ENCODE results near the gene ZNF563.
"Not testable (repeated sequence)": the region's sequence is repeated elsewhere in the genome, so short reads cannot be mapped to it uniquely, and the experiment has no call there.

The ZNF563 gene

GRCh38 chr19:12364391-12365235 is 31.2 kb upstream of the ZNF563 start:
- no peak for TF ChIP-seq CTCF (IDR thresholded peaks at IDR 0.05; ENCODE audit: insufficient read depth, low read depth, low read length, missing control alignments)
- H3K4me3 ChIP-seq (ENCODE audit: low read length): peak overlapping the region; percentile 67
- peak; percentile 7 for DNase-seq (ENCODE audit: low read depth)

- not testable (repeated sequence) for H3K4me3 ChIP-seq (ENCODE audit: low read length); DNase-seq (ENCODE audit: low read depth)
Measured at GRCh38 chr19:12362236-12362635, 28.8 kb upstream of the ZNF563 start.

DNA sequence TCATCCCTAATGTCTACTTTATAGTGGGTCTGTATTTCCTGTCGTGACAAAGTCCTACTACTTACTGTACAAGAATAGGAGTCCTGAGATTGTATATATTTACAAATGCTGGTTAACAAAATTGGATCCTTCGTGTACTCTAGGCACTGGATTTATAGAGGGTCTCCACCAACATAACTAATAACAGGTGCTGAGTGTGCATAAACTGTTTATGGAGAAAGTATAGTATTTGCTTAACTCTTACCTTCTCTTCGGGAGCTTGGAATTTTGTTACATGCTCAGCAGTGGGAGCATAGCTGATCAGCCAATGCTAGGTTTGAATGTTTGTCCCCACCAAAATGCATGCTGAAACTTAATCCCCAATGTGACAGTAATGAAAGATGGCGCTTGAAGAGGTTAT is 19.9 kb upstream of the ZNF563 start:
- no peak overlapping the region for H3K4me3 ChIP-seq (ENCODE audit: low read length)
- no peak for DNase-seq (ENCODE audit: low read depth)
- TF ChIP-seq CTCF (IDR thresholded peaks at IDR 0.05; ENCODE audit: insufficient read depth, low read depth, low read length, missing control alignments): no peak

GRCh38 chr19:12350890-12351197 is 17.4 kb upstream of the ZNF563 start:
- no peak for DNase-seq (ENCODE audit: low read depth)
- TF ChIP-seq CTCF (IDR thresholded peaks at IDR 0.05; ENCODE audit: insufficient read depth, low read depth, low read length, missing control alignments): no peak
- H3K4me3 ChIP-seq (ENCODE audit: low read length): no peak overlapping the region

DNA sequence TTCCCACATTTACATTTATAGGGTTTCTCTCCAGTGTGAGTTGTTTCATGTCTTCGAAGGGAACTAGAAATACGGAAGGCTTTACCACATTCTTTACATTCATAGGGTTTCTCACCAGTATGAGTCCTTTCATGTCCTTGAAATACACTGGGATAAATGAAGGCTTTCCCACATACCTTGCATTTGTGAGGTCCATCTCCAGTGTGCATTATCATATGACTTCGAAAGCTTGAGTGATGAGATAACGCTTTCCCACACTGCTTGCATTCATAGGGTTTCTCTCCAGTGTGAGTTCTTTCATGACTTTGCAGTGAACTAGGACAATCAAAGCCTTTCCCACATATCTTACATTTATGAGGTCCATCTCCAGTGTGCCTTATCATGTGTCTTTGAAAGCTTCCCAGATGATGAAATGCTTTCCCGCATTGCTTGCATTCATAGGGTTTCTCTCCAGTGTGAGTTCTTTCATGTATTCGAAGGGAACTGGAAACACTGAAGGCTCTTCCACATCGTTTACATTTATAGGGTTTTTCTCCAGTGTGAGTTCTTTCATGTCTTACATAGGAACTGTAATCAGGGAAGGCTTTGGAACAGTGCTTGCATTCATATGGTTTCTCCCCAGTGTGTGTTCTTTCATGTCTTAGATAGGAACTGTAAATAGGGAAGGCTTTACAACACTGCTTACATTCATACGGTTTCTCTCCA is 16.9 kb upstream of the ZNF563 start:
- DNase-seq (ENCODE audit: low read depth): no peak
- no peak for TF ChIP-seq CTCF (IDR thresholded peaks at IDR 0.05; ENCODE audit: insufficient read depth, low read depth, low read length, missing control alignments)
- no peak overlapping the region for H3K4me3 ChIP-seq (ENCODE audit: low read length)

DNA sequence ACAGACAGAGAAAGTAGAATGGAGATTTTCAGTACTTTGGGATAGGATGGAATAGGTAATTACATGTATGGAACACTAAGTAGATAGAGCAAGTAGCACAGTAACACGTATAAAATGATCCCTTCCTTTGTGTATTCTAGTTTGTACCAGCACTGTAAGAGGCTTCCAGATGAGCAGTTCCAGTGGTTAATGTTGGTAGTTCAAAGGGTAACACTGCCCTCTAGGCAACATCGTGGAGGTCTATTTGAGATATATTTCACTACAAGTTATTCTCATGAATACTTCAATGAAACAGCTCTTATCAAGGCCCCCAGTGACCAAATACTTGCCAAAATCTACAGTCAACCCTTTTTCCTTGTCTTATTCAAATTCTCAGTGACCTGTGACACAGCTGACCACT is 13.5 kb upstream of the ZNF563 start:
- DNase-seq (ENCODE audit: low read depth): no peak
- no peak overlapping the region for H3K4me3 ChIP-seq (ENCODE audit: low read length)
- no peak for TF ChIP-seq CTCF (IDR thresholded peaks at IDR 0.05; ENCODE audit: insufficient read depth, low read depth, low read length, missing control alignments)

GRCh38 chr19:12345197-12345596 is 11.8 kb upstream of the ZNF563 start:
- DNase-seq (ENCODE audit: low read depth): no peak

More at GRCh38 chr19:12345197-12345596, 11.8 kb upstream of the ZNF563 start:
- no peak for TF ChIP-seq CTCF (IDR thresholded peaks at IDR 0.05; ENCODE audit: insufficient read depth, low read depth, low read length, missing control alignments)
- no peak overlapping the region for H3K4me3 ChIP-seq (ENCODE audit: low read length)
